Esophagus squamous epithelium (tissue), 4 donors: ENCODE measurements around the gene SORCS1.

ENCODE experiments used
- CTCF ChIP-seq, 6 experiments: fragments of 450-650 bp in 4 of 6; fragments of 200-600 bp in 2 of 6; sonication (generic) in 2 of 6; IDR thresholded peaks; one replicate each; pipeline ENCODE4 v1.5.1; 2016 to 2019; ENCODE audit warnings: antibody characterized with exemption in 6 of 6, mild to moderate bottlenecking in 4 of 6, moderate library complexity in 4 of 6
- POLR2A ChIP-seq, 4 donors: fragments of 450-650 bp; IDR thresholded peaks; one replicate each; pipeline ENCODE4 v1.6.1; 2017; ENCODE audit warnings: antibody characterized with exemption in 4 of 4, mild to moderate bottlenecking in 4 of 4, moderate library complexity in 3 of 4

GRCh38 chr10:107163881-107164861 is at the start of gene SORCS1:
- TF ChIP-seq CTCF (IDR thresholded peaks at IDR 0.05): no peak
- no peak for TF ChIP-seq POLR2A (IDR thresholded peaks at IDR 0.05)
